K562 (cell line): Measurements from ENCODE around the gene TEDC1. TPM values are rescaled to one million over a fixed set of nuclear protein-coding genes. Genes with fewer than 3 reads are reported as not detected.

Experiments
- ATAC-seq: fragments of 200-7000 bp; cut with Tn5 transposase; 3 replicates; pipeline ENCODE4 v1.9.1; 2020; ENCODE audit warnings: moderate library complexity
- BruUV-seq: library from RNA; stranded (reverse); fragments of 400-500 nt; replicated peaks from 2 replicates; lab custom pipeline; 2021; lab: Mats Ljungman, UMichigan
- CTCF ChIA-PET: fragments of 300-600 bp; formaldehyde crosslinking; extraction: SDS; loops from one replicate; lab custom pipeline; 2021; ENCODE audit warnings: low intra/inter-chr PET ratio; lab: Yijun Ruan, JAX
- POLR2A ChIA-PET: fragments of 300-600, 350-650 bp; sonication (Branson Sonifier 250); formaldehyde crosslinking; extraction: SDS; loops from one replicate; lab custom pipeline; 2021; ENCODE audit warnings: antibody characterized with exemption, inconsistent platforms; lab: Yijun Ruan, JAX
- DNase-seq, 4 experiments: peaks; one replicate each; pipeline versions ENCODE4 v3.0.0 to v3.0.0-alpha.2; 2011 to 2018; ENCODE audit warnings: low spot score in 3 of 4, mixed read lengths in 3 of 4; ENCODE audit errors: extremely low read depth in 1 of 4
- FAIRE-seq: peaks from 2 replicates; lab custom pipeline; 2011; peaks lifted over from hg19 to GRCh38; lab: Jason Lieb, UNC
- H2AFZ ChIP-seq: 2 replicates; pipeline ENCODE4 v1.6.0; 2011; ENCODE audit warnings: low read depth, low read length, control low read depth, inconsistent platforms
- H3K27ac ChIP-seq: fragments of 200-600 bp; 3 replicates; pipeline ENCODE4 v1.8.0; 2011; ENCODE audit warnings: low read depth, mild to moderate bottlenecking, control low read depth, inconsistent platforms, low read length, moderate library complexity, mixed read lengths; ENCODE audit errors: extremely low read depth
- H3K27me3 ChIP-seq, 2 experiments: fragments of 300-600 bp in 1 of 2; 2 replicates in 1 of 2; 3 replicates in 1 of 2; pipeline versions ENCODE4 v1.6.0 to v1.8.0; 2011; ENCODE audit warnings: inconsistent platforms in 2 of 2, low read length in 2 of 2, mild to moderate bottlenecking in 1 of 2, mixed read lengths in 1 of 2, moderate library complexity in 1 of 2; ENCODE audit not compliant: control insufficient read depth in 2 of 2, insufficient read depth in 2 of 2
- H3K36me3 ChIP-seq: fragments of 300-600 bp; 3 replicates; pipeline ENCODE4 v1.8.0; 2011; ENCODE audit warnings: mild to moderate bottlenecking, low read length, inconsistent platforms; ENCODE audit not compliant: control insufficient read depth, insufficient read depth
- H3K4me1 ChIP-seq, 2 experiments: fragments of 200-600 bp in 1 of 2; replicated peaks in 1 of 2; 2 replicates in 1 of 2; 3 replicates in 1 of 2; pipeline versions ENCODE4 v1.5.1 to v1.8.0; 2011; ENCODE audit warnings: inconsistent platforms in 2 of 2, low read length in 2 of 2, mild to moderate bottlenecking in 1 of 2, mixed read lengths in 1 of 2, moderate library complexity in 1 of 2; ENCODE audit not compliant: control insufficient read depth in 2 of 2, insufficient read depth in 2 of 2
- H3K4me2 ChIP-seq: 2 replicates; pipeline ENCODE4 v1.6.1; 2011; ENCODE audit warnings: low read length, control low read depth, inconsistent platforms, mixed read lengths; ENCODE audit not compliant: insufficient read depth
- H3K4me3 ChIP-seq: fragments of 200-600 bp; sonication (generic), shearing (Covaris generic); 2 replicates; pipeline ENCODE4 v1.5.1; 2016; ENCODE audit warnings: control low read depth, inconsistent platforms
- H3K79me2 ChIP-seq: fragments of 200-600 bp; 3 replicates; pipeline ENCODE4 v1.8.0; 2011; ENCODE audit warnings: low read length, inconsistent platforms; ENCODE audit not compliant: control insufficient read depth, insufficient read depth
- H3K9ac ChIP-seq, 2 experiments: 2 replicates each; pipeline versions ENCODE4 v1.6.0 to v1.6.1; 2011; ENCODE audit warnings: low read depth in 2 of 2, low read length in 2 of 2, control low read depth in 1 of 2, inconsistent platforms in 1 of 2, mild to moderate bottlenecking in 1 of 2, mixed read lengths in 1 of 2; ENCODE audit not compliant: insufficient read depth in 1 of 2
- H3K9me1 ChIP-seq: one replicate; pipeline ENCODE4 v1.6.0; 2011; ENCODE audit warnings: inconsistent platforms, mild to moderate bottlenecking, low read length, moderate library complexity; ENCODE audit not compliant: control insufficient read depth, insufficient read depth
- H3K9me3 ChIP-seq: replicated peaks from 2 replicates; pipeline ENCODE4 v1.5.1; 2011; ENCODE audit warnings: low read depth, low read length, inconsistent platforms; ENCODE audit not compliant: control insufficient read depth, insufficient read depth
- H4K20me1 ChIP-seq: replicated peaks from 2 replicates; pipeline ENCODE4 v1.6.1; 2011; ENCODE audit warnings: low read length, inconsistent platforms, mixed read lengths; ENCODE audit not compliant: control insufficient read depth, insufficient read depth
- ARID1B ChIP-seq: fragments of 450-650 bp; IDR thresholded peaks from 2 replicates; pipeline ENCODE4 v1.6.1; 2016; ENCODE audit warnings: antibody characterized with exemption, mild to moderate bottlenecking, inconsistent platforms
- BMI1 ChIP-seq: fragments of 150-350 bp; IDR thresholded peaks from 2 replicates; pipeline ENCODE4 v1.6.1; 2014; ENCODE audit warnings: low read length
- C11orf30 ChIP-seq: fragments of 450-650 bp; IDR thresholded peaks from 2 replicates; pipeline ENCODE4 v1.6.1; 2016; ENCODE audit warnings: low read depth, mild to moderate bottlenecking
- CCAR2 ChIP-seq: fragments of 200-400 bp; formaldehyde crosslinking; IDR thresholded peaks from 2 replicates; pipeline ENCODE4 v1.6.1; 2017; ENCODE audit warnings: mild to moderate bottlenecking, low read depth, low read length
- FOXK1 ChIP-seq: sonication (generic); formaldehyde crosslinking; IDR thresholded peaks from 2 replicates; pipeline ENCODE4 v1.8.0; 2022; ENCODE audit warnings: missing genetic modification reagents, mild to moderate bottlenecking, borderline replicate concordance
- HMBOX1 ChIP-seq: sonication (generic); IDR thresholded peaks from 2 replicates; pipeline ENCODE4 v1.6.1; 2016
- SNIP1 ChIP-seq: fragments of 450-650 bp; IDR thresholded peaks from 2 replicates; pipeline ENCODE4 v1.7.1; 2017; ENCODE audit warnings: low read depth, mild to moderate bottlenecking
- STAT5B ChIP-seq: fragments of 250-450 bp; sonication (Bioruptor Pico); IDR thresholded peaks from 2 replicates; pipeline ENCODE4 v1.8.0; 2021; ENCODE audit warnings: mild to moderate bottlenecking, inconsistent platforms
- ZFP1 ChIP-seq: fragments of 450-650 bp; formaldehyde crosslinking; IDR thresholded peaks from 2 replicates; pipeline ENCODE4 v1.4.0; 2020; ENCODE audit warnings: mild to moderate bottlenecking, mixed read lengths
- ZFP36 ChIP-seq: fragments of 150-350 bp; IDR thresholded peaks from 2 replicates; pipeline ENCODE4 v1.6.1; 2018; ENCODE audit warnings: low read length, low read depth; ENCODE audit not compliant: partially characterized antibody
- ZNF121 ChIP-seq: sonication (generic); formaldehyde crosslinking; conservative IDR thresholded peaks from 2 replicates; pipeline ENCODE4 v1.8.0; 2022; ENCODE audit warnings: missing genetic modification reagents
- ZNF174 ChIP-seq: fragments of 250-450 bp; sonication (Bioruptor Pico); IDR thresholded peaks from 2 replicates; pipeline ENCODE4 v1.4.0; 2020; ENCODE audit warnings: mild to moderate bottlenecking
- ZNF232 ChIP-seq: sonication (generic); formaldehyde crosslinking; IDR thresholded peaks from 2 replicates; pipeline ENCODE4 v1.8.0; 2022; ENCODE audit warnings: mild to moderate bottlenecking, missing genetic modification reagents
- ZSCAN29 ChIP-seq: fragments of 450-650 bp; IDR thresholded peaks from 2 replicates; pipeline ENCODE4 v1.6.1; 2017
- WGBS: fragments of 100-300 bp; shearing (Covaris generic); methylation state at CpG from one replicate; pipeline ENCODE4 v1.1.6; 2016; ENCODE audit warnings: low coverage, mixed read lengths; ENCODE audit not compliant: insufficient coverage; ENCODE audit errors: missing lambda C conversion rate; 5-methylcytosine and 5-hydroxymethylcytosine counted together
- in situ Hi-C: fragments of 300-500 bp; cut with MboI; formaldehyde crosslinking; loops from 4 replicates; pipeline ENCODE4 v1.15.0; 2018; ENCODE audit warnings: inconsistent platforms, mixed read lengths
- intact Hi-C: fragments of 100-400 bp; cut with micrococcal nuclease; formaldehyde crosslinking; loops from 2 replicates; pipeline ENCODE4 v1.14.2; 2022
- polyA plus RNA-seq, 8 experiments: library from polyadenylated mRNA; depleted of rRNA in 4 of 8; stranded (reverse) in 5 of 8; unstranded in 3 of 8; fragments of >200 nt; fragmentation: Nextera tagmentation in 2 of 8; fragmentation: Illumina TruSeq in 1 of 8; extraction: Ambion mirVana in 2 of 8; extraction: Trizol in 1 of 8; gene quantifications; 2 replicates each; pipeline versions ENCODE4 v1.2.1 to v1.2.3, GENCODE V29; 2011 to 2014; ENCODE audit warnings: inconsistent platforms in 1 of 8, missing spikeins in 1 of 8
- total RNA-seq, 7 experiments: library from RNA; depleted of rRNA in 6 of 7; stranded (reverse); fragments of >200 nt in 6 of 7; fragmentation: Illumina TruSeq in 2 of 7; extraction: Trizol in 2 of 7; gene quantifications; 2 replicates each; pipeline versions ENCODE4 v1.2.1 to v1.2.3, GENCODE V29; 2011 to 2021; ENCODE audit warnings: low replicate concordance in 1 of 7
- TF ChIP-seq, protein P1 (sequence below): fragments of 450-650 bp; IDR thresholded peaks from 2 replicates; pipeline ENCODE4 v1.6.1; 2016; ENCODE audit warnings: antibody characterized with exemption

TEDC1 gene
- total and polyA plus RNA-seq, 9 of the 15 experiments (the other 6 are each of a cell fraction or from before 2014, with no cell fraction given): 0.21 to 28.3 (median 5.9) TPM

- CTCF ChIA-PET: no interaction called here
- H3K9me3 ChIP-seq: no peaks in the 10 kb centered on the region
- H3K9me1 ChIP-seq: no peaks in the 10 kb centered on the region
- POLR2A ChIA-PET: no interaction called here
- H3K27ac ChIP-seq: no peak overlapping the region
- H3K79me2 ChIP-seq: 0 out of 3 replicates have a peak, but pooled peaks cover 5% of the 10 kb centered on the region
- H3K27me3 ChIP-seq: no peaks in the 10 kb centered on the region
- no peak overlapping the region; a peak in 1 of 4 replicates for H3K9ac ChIP-seq
- peaks cover 60% of the 10 kb centered on the region; the same call in 1 of the 3 replicates for H3K36me3 ChIP-seq
- in situ Hi-C loops: no loop called here
- 96% methylated on average over 5 of the region's 22 CpGs for WGBS
- DNase-seq: no peak
- no peak overlapping the region for H2AFZ ChIP-seq
- H3K4me1 ChIP-seq: peaks cover 0 to 47% of the 10 kb centered on the region in 2 experiments; a peak in 2 of 5 replicates
- H4K20me1 ChIP-seq: no peaks in the 10 kb centered on the region
- H3K4me2 ChIP-seq: no peak overlapping the region
- H3K4me3 ChIP-seq: no peak overlapping the region
- TF ChIP-seq C11orf30 (no peak), ZFP1 (no peak), ZSCAN29 (no peak), BMI1 (no peak), ARID1B (no peak), HMBOX1 (no peak), ZFP36 (no peak), ZNF174 (CRISPR knock-in tag) (no peak), FOXK1 (CRISPR knock-in tag) (no peak), CCAR2 (no peak), ZNF121 (no peak), ZNF232 (CRISPR knock-in tag) (no peak), STAT5B (CRISPR knock-in tag) (no peak), SNIP1 (no peak)
- TF ChIP-seq, protein P1, sequence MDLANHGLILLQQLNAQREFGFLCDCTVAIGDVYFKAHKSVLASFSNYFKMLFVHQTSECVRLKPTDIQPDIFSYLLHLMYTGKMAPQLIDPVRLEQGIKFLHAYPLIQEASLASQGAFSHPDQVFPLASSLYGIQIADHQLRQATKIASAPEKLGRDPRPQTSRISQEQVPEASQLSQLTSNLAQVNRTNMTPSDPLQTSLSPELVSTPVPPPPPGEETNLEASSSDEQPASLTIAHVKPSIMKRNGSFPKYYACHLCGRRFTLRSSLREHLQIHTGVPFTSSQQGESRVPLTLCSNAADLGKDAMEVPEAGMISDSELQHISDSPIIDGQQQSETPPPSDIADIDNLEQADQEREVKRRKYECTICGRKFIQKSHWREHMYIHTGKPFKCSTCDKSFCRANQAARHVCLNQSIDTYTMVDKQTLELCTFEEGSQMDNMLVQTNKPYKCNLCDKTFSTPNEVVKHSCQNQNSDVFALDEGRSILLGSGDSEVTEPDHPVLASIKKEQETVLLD: no peak
- intact Hi-C loops: no loop called here
- BruUV-seq: no TSS peak
- ATAC-seq: no peak
- FAIRE-seq: no peak
Measured at GRCh38 chr14:105450123-105450505, 40.9 kb upstream of the TEDC1 start.
